GM03348 (cell line): ENCODE data around the gene MKI67.
"Not testable (repeated sequence)": the region's sequence is repeated elsewhere in the genome, so short reads cannot be mapped to it uniquely, and the experiment has no call there.

Source experiments
- DNase-seq: peaks from one replicate; pipeline ENCODE4 v3.0.0; 2012; ENCODE audit warnings: low spot score

The MKI67 gene

DNA sequence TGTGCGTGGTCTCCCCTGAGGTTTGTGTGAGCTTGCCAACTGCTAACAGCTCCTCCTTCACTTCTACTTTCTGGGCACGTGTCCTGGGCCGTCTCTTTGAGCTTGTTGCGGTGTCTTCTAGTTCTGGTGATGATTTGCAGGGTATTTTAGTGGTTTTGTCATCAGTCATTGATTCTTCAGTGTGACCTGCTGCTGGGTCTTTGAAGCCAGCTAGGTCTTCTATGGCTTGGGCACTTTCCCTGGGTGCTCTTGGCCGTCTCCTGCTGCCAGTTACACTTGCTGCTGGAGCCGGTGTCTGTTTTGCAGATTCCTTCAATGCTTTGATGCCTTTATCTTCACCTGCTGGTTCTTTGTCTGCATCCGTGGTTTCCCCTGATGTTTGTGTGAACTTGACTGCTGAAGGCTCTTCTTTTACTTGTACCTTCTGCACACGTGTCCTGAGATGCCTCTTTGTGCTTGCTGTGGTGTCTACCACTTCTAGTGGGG lies 23.0 kb downstream of the MKI67 start:
- no peak for DNase-seq

- no peak for DNase-seq
These were observed 23.6 kb downstream of the MKI67 start for GRCh38 chr10:128102480-128103228.

DNA sequence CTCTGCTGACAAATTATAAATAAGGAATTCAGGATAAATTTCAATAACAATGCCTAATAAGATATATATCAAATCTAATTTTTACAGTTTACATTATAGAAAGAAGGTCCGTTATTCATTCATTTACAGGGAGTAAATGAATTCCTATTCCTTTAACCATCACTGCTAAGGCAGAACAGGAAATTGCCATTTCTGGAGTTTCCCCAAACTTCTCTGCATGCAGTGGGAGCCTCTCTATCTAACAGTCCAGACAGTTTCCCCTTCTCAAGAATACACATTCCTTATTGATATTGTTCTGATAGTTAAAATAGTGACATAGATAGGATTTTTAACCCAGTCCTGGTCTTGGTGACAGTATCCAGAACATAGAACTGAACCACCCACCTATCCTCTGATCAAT lies 24.3 kb downstream of the MKI67 start:
- DNase-seq: no peak

DNA sequence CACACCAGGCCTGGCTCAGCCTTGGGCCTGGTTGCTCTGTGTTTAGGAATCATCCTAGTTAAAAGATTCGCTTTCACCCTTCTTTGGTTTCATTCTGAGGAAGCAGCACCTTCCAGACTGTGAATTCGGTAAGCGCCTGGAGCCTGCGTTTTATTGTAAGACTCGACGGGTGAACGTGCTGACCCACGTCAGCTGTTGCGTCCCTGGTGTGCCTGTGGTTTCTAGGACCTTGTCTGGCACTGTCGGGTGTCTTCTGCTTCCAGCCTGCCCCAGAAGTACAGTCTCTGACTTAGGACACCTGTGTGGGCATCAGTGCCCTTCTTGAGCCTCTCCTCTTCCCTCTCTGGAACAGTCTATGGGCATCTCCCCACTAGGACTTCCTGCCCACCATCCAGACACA lies 26.3 kb downstream of the MKI67 start:
- no peak for DNase-seq

- DNase-seq: no peak
These were observed 27.6 kb downstream of the MKI67 start for GRCh38 chr10:128098631-128099030.

DNA sequence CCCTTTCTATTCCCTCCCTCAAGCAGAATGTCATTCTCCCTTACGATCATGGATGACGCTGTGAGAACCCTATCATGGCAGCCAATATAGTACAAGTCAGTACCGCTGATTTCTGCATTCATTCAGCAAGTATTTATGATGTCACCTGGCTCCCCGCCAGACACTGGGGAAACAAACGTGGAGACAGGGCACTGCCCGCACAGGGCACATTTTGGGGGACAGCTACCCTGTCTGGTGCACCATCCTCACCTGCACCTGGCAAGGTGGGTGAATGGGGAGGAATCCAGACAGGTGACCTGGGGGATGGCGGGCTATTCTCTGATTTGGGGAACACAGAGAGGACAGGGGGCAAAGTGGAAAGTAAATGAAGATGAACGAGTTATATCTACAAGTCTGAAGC lies 28.4 kb downstream of the MKI67 start:
- no peak for DNase-seq

GRCh38 chr10:128096486-128097199 lies 29.6 kb downstream of the MKI67 start:
- no peak for DNase-seq

DNA sequence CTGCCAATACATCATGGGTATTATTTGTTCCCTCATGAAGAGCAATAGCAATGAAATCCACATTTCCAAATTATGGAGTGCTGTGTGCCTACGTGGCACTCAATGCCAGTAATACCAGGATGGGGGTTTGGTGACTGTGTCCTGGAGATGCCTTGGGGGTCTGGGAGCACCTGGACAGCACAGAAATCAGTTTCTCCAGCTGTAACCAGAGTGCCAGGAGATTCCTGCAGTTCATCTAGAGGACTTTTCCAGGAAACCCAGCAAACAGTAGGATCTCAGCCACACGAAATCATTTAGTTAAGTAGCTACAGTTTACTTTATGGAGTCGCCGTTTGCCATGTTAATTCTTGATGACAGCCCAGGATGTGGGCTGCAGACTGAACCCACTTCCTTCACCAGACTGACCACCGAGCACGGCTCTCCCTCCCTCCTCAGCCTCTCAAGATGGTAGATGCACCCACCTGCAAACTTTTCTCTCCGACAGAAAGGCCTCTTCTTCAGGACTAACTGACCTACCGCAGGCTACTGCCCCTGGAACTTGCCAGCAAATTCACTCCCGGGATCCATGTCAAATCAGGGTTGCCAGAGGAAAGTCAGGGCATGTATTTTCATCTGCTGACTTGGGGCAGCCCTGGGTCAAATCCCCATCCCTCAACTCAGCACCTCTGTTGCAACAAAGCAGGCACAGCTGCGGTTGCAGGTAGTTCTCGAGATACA lies 30.3 kb downstream of the MKI67 start:
- DNase-seq: no peak

GRCh38 chr10:128095027-128095752 lies 31.0 kb downstream of the MKI67 start:
- DNase-seq: no peak

GRCh38 chr10:128094596-128094995 lies 31.6 kb downstream of the MKI67 start:
- not testable (repeated sequence) for DNase-seq

DNA sequence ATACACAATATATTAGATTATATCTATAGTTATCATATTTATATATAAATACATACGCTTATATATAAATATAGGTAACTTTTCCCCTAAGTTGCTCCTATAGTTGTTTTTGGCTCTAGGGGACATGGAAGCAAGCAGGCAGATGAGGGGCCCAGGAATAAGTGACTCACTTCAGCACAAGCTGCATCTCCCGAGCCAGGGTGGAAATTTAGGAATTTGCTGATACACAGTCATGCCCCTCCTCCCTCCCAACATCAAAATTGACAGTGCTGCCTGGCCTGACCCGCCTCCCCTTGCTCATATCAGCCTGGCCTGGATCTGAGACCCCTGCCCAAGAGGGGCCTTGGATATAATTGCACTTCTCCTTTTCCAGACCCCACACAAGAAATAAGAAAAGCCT lies 33.8 kb downstream of the MKI67 start:
- DNase-seq: no peak

GRCh38 chr10:128091636-128092210 lies 34.5 kb downstream of the MKI67 start:
- no peak for DNase-seq

GRCh38 chr10:128087884-128088709 lies 38.1 kb downstream of the MKI67 start:
- DNase-seq: no peak

DNA sequence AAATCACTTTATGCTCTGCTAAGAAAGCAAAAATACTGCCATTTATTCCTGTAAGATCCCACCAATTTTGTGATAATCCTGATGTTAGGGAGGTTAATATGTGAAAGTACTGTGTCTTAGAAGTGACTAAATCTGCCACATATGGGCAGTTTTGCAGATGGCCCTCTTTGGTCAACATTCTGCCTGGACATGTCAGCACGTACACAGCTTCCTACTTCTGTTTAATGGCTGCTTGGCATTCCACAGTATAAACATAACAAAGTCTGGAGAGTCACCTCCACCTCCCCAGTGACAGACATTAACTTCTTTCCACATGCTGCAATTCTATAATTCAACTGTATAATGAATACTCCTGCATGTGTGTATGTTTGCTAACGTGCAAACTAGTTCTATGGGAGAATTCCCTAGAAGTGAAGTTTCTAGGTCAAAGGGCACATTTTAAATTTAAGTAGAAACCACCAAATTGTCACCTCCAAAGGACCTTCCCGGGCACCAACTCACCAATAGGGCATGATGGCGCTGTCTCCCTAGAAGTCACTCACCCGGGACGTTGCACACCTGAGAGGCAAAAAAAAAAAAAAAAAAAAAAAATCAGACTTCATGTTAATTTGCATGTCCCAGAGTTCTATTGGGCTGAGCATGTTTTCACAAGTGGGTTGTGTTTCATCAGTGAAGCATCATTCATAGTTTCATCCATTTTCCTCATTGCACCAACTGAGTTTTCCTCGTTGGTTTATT lies 38.9 kb downstream of the MKI67 start:
- no peak for DNase-seq

- DNase-seq: no peak
These were observed 40.0 kb downstream of the MKI67 start for GRCh38 chr10:128086003-128086863.

DNA sequence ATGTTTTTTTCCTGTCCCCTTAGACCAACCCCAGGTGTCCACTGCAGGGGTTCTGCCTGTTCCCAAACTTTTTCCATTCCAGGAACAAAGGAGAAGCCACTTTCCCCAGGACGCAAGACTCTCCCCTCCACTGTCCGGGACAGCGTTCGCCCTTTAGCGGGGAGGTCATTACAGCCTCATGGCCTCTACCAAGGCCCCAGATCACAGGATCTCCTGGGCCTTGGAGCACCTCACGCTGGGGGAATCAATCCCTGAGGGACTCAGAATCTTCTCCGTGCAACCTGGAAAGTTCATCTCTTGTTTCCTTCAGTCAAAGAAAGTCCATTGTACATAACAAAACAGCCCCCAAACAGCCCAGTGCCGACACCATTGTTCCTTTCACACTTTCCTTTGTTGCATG lies 41.2 kb downstream of the MKI67 start:
- no peak for DNase-seq

DNA sequence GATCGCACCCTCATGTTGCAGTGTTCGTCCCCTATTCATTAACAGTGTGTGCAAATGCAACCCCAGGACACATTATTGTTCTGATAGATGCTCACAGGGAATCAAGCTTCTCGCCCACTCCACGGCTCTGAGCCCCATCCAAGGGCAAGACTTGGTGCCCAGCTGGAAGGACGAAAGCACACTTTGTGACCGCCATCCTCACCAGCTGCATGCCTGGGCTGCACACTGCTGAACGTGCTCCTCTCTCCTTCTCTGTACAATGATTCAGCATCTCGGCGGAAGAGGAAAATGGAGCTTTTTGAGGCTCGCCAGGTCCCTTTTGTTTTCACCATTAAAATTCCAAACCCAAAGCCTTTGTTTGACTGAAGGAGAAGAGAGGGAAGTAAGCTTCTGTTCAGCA lies 41.9 kb downstream of the MKI67 start:
- DNase-seq: no peak

- no peak for DNase-seq
These were observed 42.9 kb downstream of the MKI67 start for GRCh38 chr10:128083191-128083895.

GRCh38 chr10:128081720-128082119 lies 44.5 kb downstream of the MKI67 start:
- DNase-seq: no peak
